Hepatocyte (in vitro differentiated cells): ENCODE data around the gene SRGAP2C.
"Not testable (repeated sequence)": the region's sequence is repeated elsewhere in the genome, so short reads cannot be mapped to it uniquely, and the experiment has no call there.

Source experiments
- EZH2 ChIP-seq: fragments of 200-600 bp; sonication (generic); IDR thresholded peaks from 2 replicates; pipeline ENCODE4 v1.6.1; 2016; ENCODE audit warnings: antibody characterized with exemption, mild to moderate bottlenecking, borderline replicate concordance
- EZH2phosphoT487 ChIP-seq: fragments of 200-600 bp; sonication (generic); IDR thresholded peaks from one replicate; pipeline ENCODE4 v1.6.1; 2018; ENCODE audit warnings: antibody characterized with exemption, mild to moderate bottlenecking, low read depth, moderate library complexity; ENCODE audit not compliant: unreplicated experiment, severe bottlenecking
- TF ChIP-seq, protein P1 (sequence below): fragments of 200-600 bp; sonication (generic); IDR thresholded peaks from 2 replicates; pipeline ENCODE4 v1.5.1; 2016; ENCODE audit warnings: antibody characterized with exemption, mild to moderate bottlenecking; ENCODE audit not compliant: poor library complexity

DNA sequence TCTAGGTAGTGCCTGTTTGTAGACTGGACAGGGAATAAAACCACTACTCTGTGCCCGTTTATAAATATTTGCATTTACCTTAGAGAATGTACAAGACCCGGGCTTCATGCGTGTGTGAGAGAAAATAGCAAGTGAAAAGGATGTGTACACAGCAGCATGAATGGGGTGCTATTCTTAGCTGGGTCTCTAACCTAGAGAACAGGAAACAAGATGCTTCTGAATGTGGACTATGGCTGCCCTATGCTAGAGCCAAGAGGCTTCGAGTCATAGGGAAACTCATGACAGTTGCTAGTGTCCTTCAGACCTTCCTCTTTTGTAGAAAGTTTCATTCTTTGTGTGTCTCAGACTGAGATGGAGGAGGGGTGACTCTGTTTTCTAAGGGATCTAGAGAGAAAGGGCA lies 39.9 kb downstream of the SRGAP2C start:
- TF ChIP-seq, protein P1, sequence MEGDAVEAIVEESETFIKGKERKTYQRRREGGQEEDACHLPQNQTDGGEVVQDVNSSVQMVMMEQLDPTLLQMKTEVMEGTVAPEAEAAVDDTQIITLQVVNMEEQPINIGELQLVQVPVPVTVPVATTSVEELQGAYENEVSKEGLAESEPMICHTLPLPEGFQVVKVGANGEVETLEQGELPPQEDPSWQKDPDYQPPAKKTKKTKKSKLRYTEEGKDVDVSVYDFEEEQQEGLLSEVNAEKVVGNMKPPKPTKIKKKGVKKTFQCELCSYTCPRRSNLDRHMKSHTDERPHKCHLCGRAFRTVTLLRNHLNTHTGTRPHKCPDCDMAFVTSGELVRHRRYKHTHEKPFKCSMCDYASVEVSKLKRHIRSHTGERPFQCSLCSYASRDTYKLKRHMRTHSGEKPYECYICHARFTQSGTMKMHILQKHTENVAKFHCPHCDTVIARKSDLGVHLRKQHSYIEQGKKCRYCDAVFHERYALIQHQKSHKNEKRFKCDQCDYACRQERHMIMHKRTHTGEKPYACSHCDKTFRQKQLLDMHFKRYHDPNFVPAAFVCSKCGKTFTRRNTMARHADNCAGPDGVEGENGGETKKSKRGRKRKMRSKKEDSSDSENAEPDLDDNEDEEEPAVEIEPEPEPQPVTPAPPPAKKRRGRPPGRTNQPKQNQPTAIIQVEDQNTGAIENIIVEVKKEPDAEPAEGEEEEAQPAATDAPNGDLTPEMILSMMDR: not testable (repeated sequence)
- not testable (repeated sequence) for TF ChIP-seq EZH2phosphoT487, EZH2
